Measurements from ENCODE around the gene THSD4.

- TF ChIP-seq CTCF (IDR thresholded peaks at IDR 0.05; ENCODE audit: low read length) (no peak), EZH2 (optimal IDR thresholded peaks at IDR 0.05; ENCODE audit: low read depth, low read length) (no peak)
Observed at GRCh38 chr15:71183063-71183462, 67.8 kb downstream of the THSD4 start.

Measured in MM.1S (cell line).